KOPT-K1 (cell line): ENCODE data around the gene PICK1.

Experiments
- H3K27ac ChIP-seq: fragments of 200-600 bp; sonication (generic); 2 replicates; pipeline ENCODE4 v1.5.1; 2016; ENCODE audit warnings: antibody characterized with exemption, mild to moderate bottlenecking, low read depth, low read length; ENCODE audit not compliant: poor library complexity, severe bottlenecking
- H3K36me3 ChIP-seq: fragments of 200-600 bp; sonication (generic); 2 replicates; pipeline ENCODE4 v1.5.1; 2017; ENCODE audit warnings: antibody characterized with exemption, mild to moderate bottlenecking, low read length, moderate library complexity; ENCODE audit not compliant: insufficient read depth
- H3K9me3 ChIP-seq: fragments of 200-600 bp; sonication (generic); 2 replicates; pipeline ENCODE4 v1.5.1; 2017; ENCODE audit warnings: antibody characterized with exemption, low read length, mild to moderate bottlenecking; ENCODE audit not compliant: insufficient read depth, poor library complexity, severe bottlenecking

PICK1 gene

GRCh38 chr22:38056969-38057891, at the start of gene PICK1:
Gene PICK1, plus strand, starts transcription at chr22:38057404. Its CDS starts 406 bp downstream, at chr22:38057810.
- H3K27ac ChIP-seq, result peak within 1 kb of the TSS; percentile 77
- no peaks in the 10 kb centered on the region for H3K36me3 ChIP-seq
- H3K9me3 ChIP-seq, result no peaks in the 10 kb centered on the region

DNA sequence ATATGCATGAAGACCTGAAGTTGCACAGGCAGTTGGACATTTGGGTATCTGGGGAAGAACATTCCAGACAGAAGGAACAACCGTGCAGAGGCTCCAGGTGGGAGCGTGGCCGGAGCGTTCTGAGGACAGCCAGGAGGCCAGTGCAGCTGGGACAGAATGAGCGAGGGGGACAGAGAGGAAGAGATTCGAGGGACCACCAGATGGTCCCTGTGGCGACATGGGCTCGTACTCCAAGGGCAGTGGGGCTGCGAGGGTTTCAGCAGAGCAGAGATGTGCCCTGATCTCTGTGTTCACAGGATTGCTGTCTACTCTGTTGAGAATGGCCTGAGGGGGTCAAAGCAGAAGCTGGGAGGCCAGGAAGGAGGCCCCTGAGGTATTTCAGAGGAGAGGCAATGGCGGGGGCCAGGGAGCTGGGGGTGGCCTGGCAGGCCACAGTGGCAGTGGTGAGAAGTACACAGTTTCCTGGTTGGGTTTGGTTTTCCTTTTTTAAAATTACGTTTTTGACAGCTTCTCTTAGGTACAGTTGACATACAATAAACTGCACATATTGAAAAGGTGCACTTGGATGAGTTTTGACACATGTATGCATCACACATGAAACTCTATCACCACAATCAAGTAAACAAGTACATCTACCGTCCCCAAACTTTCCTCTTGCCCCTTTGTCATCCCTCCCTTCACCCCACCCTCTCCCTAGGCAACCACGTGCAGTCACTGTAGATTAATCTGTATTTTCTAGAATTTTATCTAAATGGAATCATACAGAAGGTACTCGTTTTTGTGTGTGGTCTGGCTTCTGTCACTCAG, 48.0 kb upstream of the PICK1 start:
- no peak overlapping the region for H3K27ac ChIP-seq

DNA sequence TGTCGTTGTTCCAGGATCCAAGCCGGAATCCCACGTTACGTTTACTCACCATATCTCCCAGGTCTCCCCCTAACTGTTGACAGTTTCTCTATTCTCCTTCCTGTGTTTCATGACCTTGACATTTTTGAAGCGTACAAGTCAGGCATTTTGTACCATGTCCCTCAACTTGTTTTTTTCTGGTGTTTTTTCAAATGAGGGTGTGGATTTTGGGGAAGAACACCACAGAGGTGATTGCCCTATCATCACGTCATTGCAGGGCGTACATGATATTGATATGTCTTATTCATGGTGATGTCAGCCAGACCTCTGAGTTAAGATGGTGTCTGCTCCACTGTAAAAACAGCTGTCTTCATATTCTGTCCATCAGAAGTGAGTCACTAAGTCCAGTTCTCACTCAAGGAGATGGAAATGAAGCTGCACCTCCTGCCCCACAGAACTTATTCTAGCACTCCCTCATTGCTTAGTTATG, 44.6 kb upstream of the PICK1 start:
- Histone ChIP-seq H3K27ac (no peak overlapping the region), H3K36me3 (no peaks in the 10 kb centered on the region), H3K9me3 (no peaks in the 10 kb centered on the region)

More for the DNA sequence above, 48.0 kb upstream of the PICK1 start:
- Histone ChIP-seq H3K36me3 (no peaks in the 10 kb centered on the region), H3K9me3 (no peaks in the 10 kb centered on the region)

GRCh38 chr22:38014083-38014482, 43.1 kb upstream of the PICK1 start:
- Histone ChIP-seq H3K9me3 (no peaks in the 10 kb centered on the region), H3K27ac (no peak overlapping the region), H3K36me3 (no peaks in the 10 kb centered on the region)

DNA sequence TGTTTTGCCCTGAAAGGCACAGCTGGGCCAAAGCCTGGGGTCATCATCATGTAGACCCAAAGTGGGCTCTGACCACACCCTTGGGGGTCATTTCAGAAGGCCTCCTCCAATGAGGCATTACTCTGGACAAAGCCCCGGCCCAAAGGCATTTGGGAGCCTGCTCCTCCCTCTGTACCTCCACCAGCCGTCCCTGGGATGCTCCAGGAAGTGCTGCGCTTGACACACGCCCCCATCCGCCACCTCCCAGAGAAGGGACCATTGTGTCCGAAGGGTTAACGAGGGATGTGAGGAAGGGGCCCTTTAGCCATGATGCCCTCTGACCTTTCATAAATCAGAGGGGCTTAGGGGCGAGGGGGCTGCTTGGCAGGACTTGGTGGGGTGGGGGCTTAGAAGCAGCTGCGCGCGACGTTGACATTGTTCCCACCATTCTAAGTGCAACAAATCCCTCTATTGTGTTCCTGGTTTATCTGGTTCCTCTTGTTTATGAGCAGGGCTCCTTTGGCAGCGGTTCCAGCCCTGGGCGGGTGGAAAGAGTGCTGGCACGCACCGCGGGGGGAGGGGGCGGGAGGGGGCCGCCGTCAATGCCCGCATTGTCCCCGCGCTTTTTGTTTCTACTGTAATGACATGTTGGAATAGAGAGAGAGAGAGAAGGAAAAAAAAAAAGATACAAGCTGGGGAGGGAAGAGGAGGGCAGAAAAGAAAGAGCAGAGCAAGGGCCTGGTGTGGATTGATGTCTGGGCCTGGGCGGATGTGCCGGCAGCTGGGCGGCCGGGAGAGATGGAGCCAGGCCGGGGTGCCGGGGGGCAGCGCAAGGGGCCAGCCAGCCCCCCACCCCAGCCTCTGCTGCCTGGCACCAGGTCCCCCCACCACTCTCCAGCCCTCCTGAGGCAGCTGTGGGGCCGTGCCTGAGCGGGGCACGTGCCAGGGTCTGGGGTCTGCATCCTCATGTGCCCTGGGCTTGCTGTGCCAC, 40.7 kb upstream of the PICK1 start:
- Histone ChIP-seq H3K27ac (no peak overlapping the region), H3K36me3 (no peaks in the 10 kb centered on the region), H3K9me3 (no peaks in the 10 kb centered on the region)

- H3K9me3 ChIP-seq, result no peaks in the 10 kb centered on the region
- no peaks in the 10 kb centered on the region for H3K36me3 ChIP-seq
- no peak overlapping the region for H3K27ac ChIP-seq
These were observed 39.8 kb upstream of the PICK1 start for GRCh38 chr22:38017272-38017920.

DNA sequence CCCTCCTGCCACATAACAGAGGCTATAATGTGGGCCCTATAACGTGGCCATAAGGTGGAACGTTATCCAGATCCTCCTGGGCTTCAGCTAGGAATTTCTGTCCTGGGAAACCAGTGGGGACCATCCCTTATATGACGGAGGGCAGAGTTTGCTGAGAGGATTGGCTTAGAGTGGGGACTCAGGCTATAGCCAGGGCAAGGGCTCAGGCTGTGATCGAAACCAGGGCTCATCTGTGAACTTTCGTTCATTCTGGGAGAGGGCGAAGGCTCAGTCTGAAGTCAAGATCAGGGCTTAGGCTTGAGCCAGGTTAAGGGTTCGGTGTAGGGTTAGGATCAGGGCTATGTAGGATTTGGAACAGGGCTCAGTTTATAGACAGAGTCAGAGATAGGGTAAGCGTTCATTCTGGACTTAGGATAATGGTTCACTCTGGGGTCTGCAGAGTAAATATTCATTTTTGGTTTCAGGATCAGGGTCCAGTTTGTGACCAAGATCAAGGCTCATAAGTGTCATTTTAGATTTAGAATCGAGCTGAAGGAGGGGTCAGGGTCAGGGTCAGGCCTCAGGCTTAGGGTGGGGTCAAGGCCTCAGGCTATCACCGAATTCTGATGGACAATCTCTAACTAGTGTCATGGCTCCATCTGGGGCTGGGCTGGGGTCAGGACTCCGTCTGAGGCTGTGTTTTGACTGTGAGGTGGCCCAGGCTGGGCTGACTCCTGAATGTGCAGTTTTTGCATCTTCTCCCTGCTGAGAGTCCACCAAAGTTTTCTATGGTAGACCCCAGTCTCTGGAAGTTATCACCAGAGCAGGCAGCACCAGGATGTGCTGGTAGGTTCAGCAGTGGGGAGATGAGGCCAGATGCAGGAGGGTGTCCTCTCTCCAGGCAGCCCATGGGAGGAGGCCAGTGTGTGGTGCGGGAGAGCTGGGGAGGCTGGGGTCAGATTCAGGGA, 39.0 kb upstream of the PICK1 start:
- H3K36me3 ChIP-seq, result no peaks in the 10 kb centered on the region
- no peak overlapping the region for H3K27ac ChIP-seq
- H3K9me3 ChIP-seq, result no peaks in the 10 kb centered on the region

- no peaks in the 10 kb centered on the region for H3K9me3 ChIP-seq
- H3K27ac ChIP-seq, result no peak overlapping the region
- H3K36me3 ChIP-seq, result no peaks in the 10 kb centered on the region
These were observed 38.0 kb upstream of the PICK1 start for GRCh38 chr22:38018938-38019827.

GRCh38 chr22:38021206-38021605, 36.0 kb upstream of the PICK1 start:
- Histone ChIP-seq H3K36me3 (no peaks in the 10 kb centered on the region), H3K9me3 (no peaks in the 10 kb centered on the region), H3K27ac (no peak overlapping the region)

DNA sequence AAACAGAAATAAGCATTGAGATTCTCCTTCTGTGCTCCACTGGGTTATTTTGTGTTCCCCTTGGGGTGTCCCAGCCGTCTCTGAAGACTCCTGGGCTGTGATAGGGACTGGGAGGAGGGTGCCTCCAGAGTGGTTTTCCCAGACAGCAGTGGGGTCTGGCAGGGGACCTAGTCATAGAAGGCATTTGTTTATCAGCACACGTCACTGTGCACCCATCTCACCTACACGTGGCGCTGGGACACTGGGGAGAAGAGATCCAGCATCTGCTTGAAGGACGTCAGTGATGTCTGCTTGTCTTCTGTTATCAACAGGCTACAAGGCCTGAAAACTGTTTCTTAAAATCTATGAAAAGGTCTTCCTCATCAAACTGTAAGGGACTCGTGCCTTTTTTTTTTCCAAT, 34.2 kb upstream of the PICK1 start:
- H3K36me3 ChIP-seq, result no peaks in the 10 kb centered on the region
- no peak overlapping the region for H3K27ac ChIP-seq
- no peaks in the 10 kb centered on the region for H3K9me3 ChIP-seq

- Histone ChIP-seq H3K27ac (no peak overlapping the region), H3K9me3 (no peaks in the 10 kb centered on the region), H3K36me3 (no peaks in the 10 kb centered on the region)
These were observed 31.7 kb upstream of the PICK1 start for GRCh38 chr22:38025514-38025913.
